Mucosa of descending colon (tissue), 3 donors: Measurements from ENCODE around the gene MRPL20. TPM values are rescaled to one million over a fixed set of nuclear protein-coding genes. Genes with fewer than 3 reads are reported as not detected.

ENCODE experiments used
- ATAC-seq: fragments of 200-7000 bp; cut with Tn5 transposase; one replicate; pipeline ENCODE4 v1.9.1; 2020; ENCODE audit warnings: mild to moderate bottlenecking, moderate library complexity
- DNase-seq, 3 donors: peaks; one replicate each; pipeline ENCODE4 v3.0.0-alpha.2; 2020
- H3K36me3 ChIP-seq: fragments of 200-600 bp; one replicate; pipeline ENCODE4 v1.8.0; 2021; ENCODE audit warnings: low read depth, mild to moderate bottlenecking
- H3K4me1 ChIP-seq: fragments of 200-600 bp; one replicate; pipeline ENCODE4 v1.8.0; 2021; ENCODE audit warnings: low read depth, mild to moderate bottlenecking
- H3K4me3 ChIP-seq: fragments of 200-600 bp; one replicate; pipeline ENCODE4 v1.8.0; 2021; ENCODE audit warnings: mild to moderate bottlenecking
- H3K9me3 ChIP-seq: fragments of 200-600 bp; one replicate; pipeline ENCODE4 v1.8.0; 2021; ENCODE audit warnings: mild to moderate bottlenecking
- intact Hi-C, 2 donors: fragments of 100-400 bp; cut with DNase I in 1 of 2; cut with micrococcal nuclease in 1 of 2; formaldehyde crosslinking; loops; one replicate each; pipeline versions ENCODE4 v1.11.0 to v1.11.1; 2022; cut with DNase I, micrococcal nuclease
- total RNA-seq, 3 donors: library from RNA; stranded (reverse); fragmentation: NEBNext Ultra II Directional in 2 of 3; extraction: Animal tissue kit (Norgen Biotek cat#: 25700) in 2 of 3; gene quantifications; one replicate each; pipeline versions ENCODE4 v1.2.1 to v1.2.4, GENCODE V29; 2021 to 2023
- TF ChIP-seq, protein P1 (sequence below): fragments of 200-600 bp; IDR thresholded peaks from one replicate; pipeline ENCODE4 v1.8.0; 2022; ENCODE audit warnings: antibody characterized with exemption, mild to moderate bottlenecking
- donor health status: DM: no; HTN: no; CAD: no; lungs with moderate emphysema.
- donor health status: DM: no; HTN: no; CAD: no.
- donor health status: DM: no; HTN: yes; CAD: no.

The MRPL20 gene
- total RNA-seq, 3 donors from 2014 or later: 75.7 to 106 (median 105) TPM

DNA sequence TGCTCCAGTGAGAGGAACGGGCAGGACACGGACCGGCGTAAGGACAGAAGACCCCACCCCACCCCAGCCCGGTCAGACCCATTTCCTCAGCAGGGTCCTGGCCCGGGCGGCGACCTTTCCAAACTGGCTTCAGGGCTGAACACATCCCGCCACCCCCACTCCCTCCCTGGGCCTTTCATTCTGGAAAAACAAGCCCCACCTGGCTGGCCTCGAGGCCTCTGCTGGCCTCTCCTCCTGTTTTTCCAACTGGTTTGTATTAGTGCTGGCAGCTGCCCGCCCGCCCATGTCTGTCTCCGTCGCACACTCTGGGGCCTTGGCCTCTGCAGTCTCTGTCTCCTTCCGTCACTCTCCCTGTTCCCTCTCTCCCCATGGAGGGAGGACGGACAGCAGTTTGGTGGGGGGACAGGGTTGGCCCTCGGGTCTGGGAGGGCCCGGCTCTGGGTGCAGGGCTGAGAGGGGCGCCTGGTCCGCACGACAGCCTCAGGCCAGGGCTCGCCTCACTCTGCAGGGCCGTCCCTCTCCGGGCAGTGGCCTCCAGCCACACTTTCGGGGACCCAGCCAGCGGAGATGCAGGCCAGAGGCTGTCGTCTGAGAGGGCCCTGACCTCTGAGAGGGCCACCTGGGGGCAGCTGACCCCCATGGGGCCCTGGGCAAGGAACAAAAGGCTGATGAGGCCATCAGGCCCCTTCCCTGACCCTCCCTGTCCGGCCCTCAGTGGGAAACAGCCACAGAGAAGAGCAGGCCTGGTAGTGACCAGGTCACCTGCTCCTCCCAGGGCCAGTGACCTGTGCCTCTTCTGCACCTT is 47.2 kb downstream of the MRPL20 start:
- Histone ChIP-seq H3K9me3 (no peaks in the 10 kb centered on the region), H3K36me3 (no peaks in the 10 kb centered on the region), H3K4me3 (no peak overlapping the region), H3K4me1 (peaks cover 7% of the 10 kb centered on the region)
- TF ChIP-seq, protein P1, sequence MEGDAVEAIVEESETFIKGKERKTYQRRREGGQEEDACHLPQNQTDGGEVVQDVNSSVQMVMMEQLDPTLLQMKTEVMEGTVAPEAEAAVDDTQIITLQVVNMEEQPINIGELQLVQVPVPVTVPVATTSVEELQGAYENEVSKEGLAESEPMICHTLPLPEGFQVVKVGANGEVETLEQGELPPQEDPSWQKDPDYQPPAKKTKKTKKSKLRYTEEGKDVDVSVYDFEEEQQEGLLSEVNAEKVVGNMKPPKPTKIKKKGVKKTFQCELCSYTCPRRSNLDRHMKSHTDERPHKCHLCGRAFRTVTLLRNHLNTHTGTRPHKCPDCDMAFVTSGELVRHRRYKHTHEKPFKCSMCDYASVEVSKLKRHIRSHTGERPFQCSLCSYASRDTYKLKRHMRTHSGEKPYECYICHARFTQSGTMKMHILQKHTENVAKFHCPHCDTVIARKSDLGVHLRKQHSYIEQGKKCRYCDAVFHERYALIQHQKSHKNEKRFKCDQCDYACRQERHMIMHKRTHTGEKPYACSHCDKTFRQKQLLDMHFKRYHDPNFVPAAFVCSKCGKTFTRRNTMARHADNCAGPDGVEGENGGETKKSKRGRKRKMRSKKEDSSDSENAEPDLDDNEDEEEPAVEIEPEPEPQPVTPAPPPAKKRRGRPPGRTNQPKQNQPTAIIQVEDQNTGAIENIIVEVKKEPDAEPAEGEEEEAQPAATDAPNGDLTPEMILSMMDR: no peak
- DNase-seq (peak in 2 of 3 donors; percentile 34 to 48), ATAC-seq (no peak)
- intact Hi-C loops: no loop called here

DNA sequence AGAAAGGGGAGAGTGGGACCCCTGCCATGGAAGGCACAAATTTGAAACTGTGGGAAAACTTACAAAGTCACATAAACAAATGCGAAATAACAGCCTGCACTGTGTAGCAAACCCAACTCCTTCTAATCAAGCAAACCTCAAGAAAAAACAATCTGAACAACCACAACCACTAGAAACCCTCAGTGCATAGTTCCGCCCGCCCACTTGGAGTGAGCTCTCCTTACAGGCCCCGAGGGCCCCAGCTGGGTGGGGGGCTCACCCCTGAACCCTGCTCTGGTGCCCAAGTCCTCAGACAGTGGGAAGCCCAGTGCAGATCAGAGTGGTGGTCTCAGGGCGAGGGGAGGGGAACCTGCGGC is 47.8 kb downstream of the MRPL20 start:
- Histone ChIP-seq H3K9me3 (no peaks in the 10 kb centered on the region), H3K36me3 (no peaks in the 10 kb centered on the region), H3K4me3 (no peak overlapping the region), H3K4me1 (peaks cover 7% of the 10 kb centered on the region)
- ATAC-seq (no peak), DNase-seq (peak in 1 of 3 donors; percentile 46)
- intact Hi-C loops: no loop called here
- TF ChIP-seq, protein P1: no peak

DNA sequence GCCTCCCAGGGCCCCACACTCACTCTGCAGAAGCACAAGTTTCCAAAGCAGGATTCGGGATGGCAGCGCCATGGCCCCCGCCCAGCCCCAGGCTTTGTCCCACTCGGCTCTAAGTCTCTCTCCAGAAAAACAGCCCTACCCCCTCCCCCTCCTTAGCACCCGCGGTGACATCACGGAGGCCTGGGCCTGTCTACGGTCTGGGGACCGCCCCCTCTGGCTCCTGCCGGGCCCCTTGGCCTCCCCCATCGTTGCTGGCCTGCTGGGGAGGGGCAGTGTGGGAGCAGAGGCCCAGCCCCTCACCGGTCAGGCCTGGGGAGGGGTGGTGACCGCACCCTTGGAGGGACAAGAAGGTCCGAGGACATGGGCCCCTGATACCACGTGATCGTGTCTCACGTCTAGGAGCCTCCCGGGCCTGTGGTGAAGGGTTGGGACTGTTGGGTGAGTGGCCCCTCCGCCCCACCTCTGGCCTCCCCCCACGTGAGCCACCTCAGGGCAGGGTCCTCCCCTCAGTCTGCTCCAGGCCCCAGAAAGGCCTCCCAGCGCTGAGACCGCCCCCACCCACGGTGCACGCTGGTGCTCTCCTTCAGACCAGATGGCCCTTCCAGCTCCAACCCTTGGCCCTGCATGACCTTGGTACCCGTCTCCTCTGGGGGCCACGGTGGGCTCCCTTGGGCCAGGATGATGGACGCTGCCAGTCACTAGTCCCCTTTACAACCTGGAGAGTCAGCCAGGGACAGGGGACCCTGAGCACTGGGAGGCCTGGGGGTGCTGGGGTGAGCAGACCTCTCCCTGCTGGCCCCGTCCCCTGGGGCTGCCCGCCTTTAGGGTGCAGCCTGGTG is 48.4 kb downstream of the MRPL20 start, which contains the start of gene MXRA8:
TSS of gene MXRA8 (minus strand) at position 123 of the 839 bp plus-strand sequence. CDS start at position 72, 51 bp downstream.
- no peaks in the 10 kb centered on the region for H3K36me3 ChIP-seq
- H3K9me3 ChIP-seq: no peaks in the 10 kb centered on the region
- H3K4me3 ChIP-seq: no peak within 1 kb of the TSS
- peaks cover 9% of the 10 kb centered on the region for H3K4me1 ChIP-seq
- intact Hi-C loops: no loop called here
- TF ChIP-seq, protein P1: no peak
- DNase-seq: peak; percentile 61 to 73 (median 70)
- peak; percentile 39 for ATAC-seq

DNA sequence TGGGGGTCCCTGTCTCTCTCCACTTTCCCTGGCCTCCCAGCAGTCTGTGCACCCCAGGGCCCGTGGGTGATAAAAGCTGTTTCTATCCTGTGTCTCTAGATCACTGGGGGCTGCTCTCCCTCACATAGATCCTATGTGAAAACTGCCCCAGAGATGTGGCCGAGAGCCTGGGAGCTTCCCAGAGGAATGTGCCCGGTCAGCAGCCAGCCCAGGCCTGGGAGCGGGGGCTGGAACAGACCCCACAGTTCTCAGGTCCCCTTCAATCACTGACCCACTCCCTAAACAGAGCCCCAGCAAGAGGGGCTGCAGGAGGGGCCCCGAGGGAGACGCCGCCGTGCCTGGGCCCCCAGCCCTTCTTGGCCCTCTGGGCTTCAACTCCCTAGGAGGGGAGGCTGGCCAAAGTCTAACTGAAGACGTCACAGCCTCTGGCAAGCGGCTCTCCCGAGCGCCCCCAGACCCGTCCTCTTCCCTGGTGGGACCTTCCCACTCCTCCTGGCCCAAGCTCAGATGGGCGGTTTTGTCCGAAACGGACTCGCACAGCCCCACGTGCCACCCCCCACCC is 49.1 kb downstream of the MRPL20 start:
- intact Hi-C loops: no loop called here
- H3K4me1 ChIP-seq: peaks cover 12% of the 10 kb centered on the region
- no peak for ATAC-seq
- TF ChIP-seq, protein P1: no peak
- no peaks in the 10 kb centered on the region for H3K9me3 ChIP-seq
- H3K36me3 ChIP-seq: no peaks in the 10 kb centered on the region
- no peak overlapping the region for H3K4me3 ChIP-seq
- peak in 1 of 3 donors; percentile 11 for DNase-seq

DNA sequence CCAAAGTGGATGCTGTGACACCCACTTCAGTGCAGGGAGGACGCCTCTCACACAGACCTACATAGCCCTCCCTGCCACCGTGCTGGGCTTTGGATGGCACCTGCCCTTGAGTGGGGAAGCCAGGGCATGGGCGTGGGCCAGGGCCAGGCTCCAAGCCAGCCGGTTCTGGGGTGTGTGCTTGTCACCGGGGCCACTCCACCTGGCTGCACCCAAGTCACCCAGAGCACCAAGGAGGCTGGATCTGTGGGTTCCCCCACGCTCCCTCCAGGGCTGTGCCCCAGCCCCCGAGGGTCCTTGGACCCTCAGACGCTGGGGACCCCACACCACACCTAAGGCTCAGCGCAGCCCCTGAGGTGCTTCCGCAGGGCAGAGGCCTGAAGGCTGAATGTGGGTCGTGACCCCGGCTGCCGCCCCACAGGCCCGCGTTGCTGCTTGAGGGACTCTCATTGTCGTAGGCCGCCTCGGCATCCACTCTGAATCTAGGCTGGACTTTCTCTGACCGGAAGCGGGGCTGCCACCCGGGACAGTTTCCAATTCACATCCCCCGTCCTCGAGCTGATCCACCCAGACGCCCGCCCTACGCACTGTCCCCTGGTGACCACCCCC is 50.2 kb downstream of the MRPL20 start:
- TF ChIP-seq, protein P1: no peak
- no peaks in the 10 kb centered on the region for H3K9me3 ChIP-seq
- DNase-seq (peak in 1 of 3 donors; percentile 57), ATAC-seq (peak; percentile 17)
- intact Hi-C loops: no loop called here
- H3K4me1 ChIP-seq: peaks cover 12% of the 10 kb centered on the region
- H3K4me3 ChIP-seq: no peak overlapping the region
- no peaks in the 10 kb centered on the region for H3K36me3 ChIP-seq
